TTC549 (cell line): ENCODE measurements around the gene TMEM95.
"Not testable (repeated sequence)": the region's sequence is repeated elsewhere in the genome, so short reads cannot be mapped to it uniquely, and the experiment has no call there.

Experiments used
- FAIRE-seq: peaks from 2 replicates; lab custom pipeline; 2012; peaks lifted over from hg19 to GRCh38; lab: Jason Lieb, UNC

The TMEM95 gene

GRCh38 chr17:7323731-7324437 lies 31.1 kb upstream of the TMEM95 start:
- no peak for FAIRE-seq

GRCh38 chr17:7324438-7324779 lies 30.5 kb upstream of the TMEM95 start:
- no peak for FAIRE-seq

GRCh38 chr17:7325031-7325528 lies 29.9 kb upstream of the TMEM95 start:
- no peak for FAIRE-seq

GRCh38 chr17:7326186-7326585 lies 28.8 kb upstream of the TMEM95 start:
- FAIRE-seq: no peak

GRCh38 chr17:7327056-7327455 lies 27.9 kb upstream of the TMEM95 start:
- FAIRE-seq: no peak

- no peak for FAIRE-seq
These were observed 27.5 kb upstream of the TMEM95 start for GRCh38 chr17:7327501-7327900.

GRCh38 chr17:7328009-7328408 lies 26.9 kb upstream of the TMEM95 start:
- FAIRE-seq: no peak

GRCh38 chr17:7328840-7329373 lies 26.0 kb upstream of the TMEM95 start, which contains the start of gene NEURL4:
Gene NEURL4 (minus strand): TSS chr17:7329335. CDS start chr17:7329312, 23 bp downstream.
- FAIRE-seq: no peak

GRCh38 chr17:7329374-7329996 lies 25.5 kb upstream of the TMEM95 start:
- FAIRE-seq: peak; percentile 88

GRCh38 chr17:7329997-7330637 lies 24.8 kb upstream of the TMEM95 start:
- FAIRE-seq: no peak

- no peak for FAIRE-seq
These were observed 24.3 kb upstream of the TMEM95 start for GRCh38 chr17:7330638-7331015.

- FAIRE-seq: no peak
These were observed 22.8 kb upstream of the TMEM95 start for GRCh38 chr17:7332111-7332510.

- FAIRE-seq: not testable (repeated sequence)
These were observed 22.3 kb upstream of the TMEM95 start for GRCh38 chr17:7332600-7333069.

GRCh38 chr17:7334938-7335538 lies 19.9 kb upstream of the TMEM95 start:
- no peak for FAIRE-seq

- FAIRE-seq: not testable (repeated sequence)
These were observed 19.2 kb upstream of the TMEM95 start for GRCh38 chr17:7335765-7336164.

GRCh38 chr17:7336240-7337175 lies 18.4 kb upstream of the TMEM95 start, which contains the start of gene ACAP1:
Gene ACAP1 (plus strand): TSS chr17:7336529. CDS start chr17:7336735, 206 bp downstream.
- no peak for FAIRE-seq

GRCh38 chr17:7337600-7337999 lies 17.4 kb upstream of the TMEM95 start:
- not testable (repeated sequence) for FAIRE-seq

GRCh38 chr17:7340179-7340578 lies 14.8 kb upstream of the TMEM95 start:
- FAIRE-seq: no peak

GRCh38 chr17:7341842-7342241 lies 13.1 kb upstream of the TMEM95 start:
- no peak for FAIRE-seq

- FAIRE-seq: no peak
These were observed 11.7 kb upstream of the TMEM95 start for GRCh38 chr17:7343250-7343649.
